Panc1 (cell line): ENCODE results near the gene SEC16A. TPM values are rescaled to one million over a fixed set of nuclear protein-coding genes. Genes with fewer than 3 reads are reported as not detected.

Experiments used
- ATAC-seq: fragments of 200-7000 bp; cut with Tn5 transposase; 2 replicates; pipeline ENCODE4 v1.9.1; 2020; ENCODE audit warnings: mild to moderate bottlenecking, moderate library complexity
- BruUV-seq: library from RNA; stranded (reverse); fragments of 400-500 nt; replicated peaks from 2 replicates; lab custom pipeline; 2021; lab: Mats Ljungman, UMichigan
- CTCF ChIA-PET: fragments of 300-600 bp; sonication (Branson Sonifier 250); formaldehyde crosslinking; loops from one replicate; lab custom pipeline; 2022; ENCODE audit warnings: antibody characterized with exemption; lab: Charles Lee
- POLR2A ChIA-PET: fragments of 300-600 bp; sonication (Branson Sonifier 250); formaldehyde crosslinking; loops from one replicate; lab custom pipeline; 2022; ENCODE audit warnings: antibody characterized with exemption; lab: Charles Lee
- DNase-seq: peaks from one replicate; pipeline ENCODE4 v3.0.0-alpha.2; 2010; ENCODE audit warnings: low read depth, low spot score
- H3K27ac ChIP-seq: 2 replicates; pipeline ENCODE4 v1.5.1; 2011; ENCODE audit warnings: mild to moderate bottlenecking, low read length, inconsistent platforms
- H3K27me3 ChIP-seq: fragments of 200-500 bp; sonication (Bioruptor generic); 2 replicates; pipeline ENCODE4 v1.6.0; 2014; ENCODE audit warnings: low read length, inconsistent platforms; ENCODE audit not compliant: control insufficient read depth, insufficient read depth
- H3K36me3 ChIP-seq: fragments of 200-500 bp; sonication (Bioruptor generic); 2 replicates; pipeline ENCODE4 v1.5.1; 2014; ENCODE audit warnings: inconsistent platforms, mild to moderate bottlenecking, low read length, moderate library complexity; ENCODE audit not compliant: control insufficient read depth, insufficient read depth
- H3K4me1 ChIP-seq: 2 replicates; pipeline ENCODE4 v1.5.1; 2011; ENCODE audit warnings: inconsistent platforms, mild to moderate bottlenecking, low read length, moderate library complexity; ENCODE audit not compliant: control insufficient read depth, insufficient read depth
- H3K4me3 ChIP-seq, 2 experiments: 2 replicates each; pipeline ENCODE4 v1.5.1; 2011 to 2012; ENCODE audit warnings: low read depth in 2 of 2, low read length in 2 of 2, mild to moderate bottlenecking in 2 of 2, inconsistent platforms in 1 of 2, moderate library complexity in 1 of 2
- H3K9me3 ChIP-seq: fragments of 200-500 bp; sonication (Bioruptor generic); 2 replicates; pipeline ENCODE4 v1.5.1; 2014; ENCODE audit warnings: low read depth, mild to moderate bottlenecking, inconsistent platforms, low read length, moderate library complexity; ENCODE audit not compliant: control insufficient read depth, insufficient read depth
- POLR2AphosphoS5 ChIP-seq: IDR thresholded peaks from 2 replicates; pipeline ENCODE4 v1.6.1; 2012; ENCODE audit warnings: mild to moderate bottlenecking, low read depth, low read length, moderate library complexity
- REST ChIP-seq, 2 experiments: IDR thresholded peaks; 2 replicates each; pipeline ENCODE4 v1.6.1; 2011 to 2012; ENCODE audit warnings: low read depth in 2 of 2, control low read depth in 1 of 2, low read length in 1 of 2, mild to moderate bottlenecking in 1 of 2, moderate library complexity in 1 of 2; ENCODE audit not compliant: insufficient read depth in 1 of 2
- SIN3A ChIP-seq: IDR thresholded peaks from 2 replicates; pipeline ENCODE4 v1.6.1; 2012; ENCODE audit warnings: low read depth, mild to moderate bottlenecking, low read length, moderate library complexity, borderline replicate concordance; ENCODE audit not compliant: insufficient read depth
- TCF7L2 ChIP-seq: IDR thresholded peaks from 2 replicates; pipeline ENCODE4 v1.6.1; 2011; ENCODE audit warnings: mild to moderate bottlenecking, low read depth, low read length, inconsistent platforms
- in situ Hi-C: cut with HindIII; loops from 2 replicates; pipeline ENCODE4 v1.10.0; 2016; ENCODE audit warnings: low sequenced_read_pairs, low pct_unique_long_range_greater_than_20kb
- intact Hi-C: fragments of 100-400 bp; cut with micrococcal nuclease; formaldehyde crosslinking; loops from one replicate; pipeline ENCODE4 v1.10.0; 2022; ENCODE audit not compliant: unreplicated experiment
- total RNA-seq: library from RNA; stranded (reverse); gene quantifications from one replicate; pipeline ENCODE4 v1.2.1, GENCODE V29; 2021; ENCODE audit not compliant: unreplicated experiment
- TF ChIP-seq, protein P1 (sequence below): fragments of 450-650 bp; IDR thresholded peaks from 2 replicates; pipeline ENCODE4 v1.5.1; 2017; ENCODE audit warnings: mild to moderate bottlenecking

SEC16A gene
- total RNA-seq, 1 experiment from 2014 or later: 76.5 TPM

- no peak overlapping the region for H3K4me3 ChIP-seq
- ATAC-seq (no peak), DNase-seq (no peak)
- intact Hi-C loops: no loop called here
- no peaks in the 10 kb centered on the region for H3K36me3 ChIP-seq
- no TSS peak for BruUV-seq
- ChIA-PET CTCF (no interaction called here), POLR2A (no interaction called here)
- TF ChIP-seq, protein P1, sequence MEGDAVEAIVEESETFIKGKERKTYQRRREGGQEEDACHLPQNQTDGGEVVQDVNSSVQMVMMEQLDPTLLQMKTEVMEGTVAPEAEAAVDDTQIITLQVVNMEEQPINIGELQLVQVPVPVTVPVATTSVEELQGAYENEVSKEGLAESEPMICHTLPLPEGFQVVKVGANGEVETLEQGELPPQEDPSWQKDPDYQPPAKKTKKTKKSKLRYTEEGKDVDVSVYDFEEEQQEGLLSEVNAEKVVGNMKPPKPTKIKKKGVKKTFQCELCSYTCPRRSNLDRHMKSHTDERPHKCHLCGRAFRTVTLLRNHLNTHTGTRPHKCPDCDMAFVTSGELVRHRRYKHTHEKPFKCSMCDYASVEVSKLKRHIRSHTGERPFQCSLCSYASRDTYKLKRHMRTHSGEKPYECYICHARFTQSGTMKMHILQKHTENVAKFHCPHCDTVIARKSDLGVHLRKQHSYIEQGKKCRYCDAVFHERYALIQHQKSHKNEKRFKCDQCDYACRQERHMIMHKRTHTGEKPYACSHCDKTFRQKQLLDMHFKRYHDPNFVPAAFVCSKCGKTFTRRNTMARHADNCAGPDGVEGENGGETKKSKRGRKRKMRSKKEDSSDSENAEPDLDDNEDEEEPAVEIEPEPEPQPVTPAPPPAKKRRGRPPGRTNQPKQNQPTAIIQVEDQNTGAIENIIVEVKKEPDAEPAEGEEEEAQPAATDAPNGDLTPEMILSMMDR: no peak
- no peak for TF ChIP-seq TCF7L2
- TF ChIP-seq SIN3A: no peak
- TF ChIP-seq REST (IDR thresholded peaks at IDR 0.05; ENCODE audit: insufficient read depth in 1 of 2, low read depth in 2 of 2, low read length in 1 of 2): no peak
- TF ChIP-seq POLR2AphosphoS5: no peak
- no peak overlapping the region for H3K27ac ChIP-seq
- H3K4me1 ChIP-seq: no peaks in the 10 kb centered on the region
- in situ Hi-C loops: no loop called here
- H3K9me3 ChIP-seq: no peaks in the 10 kb centered on the region
- no peaks in the 10 kb centered on the region for H3K27me3 ChIP-seq
Observed at GRCh38 chr9:136432591-136432990, 50.2 kb downstream of the SEC16A start.

DNA sequence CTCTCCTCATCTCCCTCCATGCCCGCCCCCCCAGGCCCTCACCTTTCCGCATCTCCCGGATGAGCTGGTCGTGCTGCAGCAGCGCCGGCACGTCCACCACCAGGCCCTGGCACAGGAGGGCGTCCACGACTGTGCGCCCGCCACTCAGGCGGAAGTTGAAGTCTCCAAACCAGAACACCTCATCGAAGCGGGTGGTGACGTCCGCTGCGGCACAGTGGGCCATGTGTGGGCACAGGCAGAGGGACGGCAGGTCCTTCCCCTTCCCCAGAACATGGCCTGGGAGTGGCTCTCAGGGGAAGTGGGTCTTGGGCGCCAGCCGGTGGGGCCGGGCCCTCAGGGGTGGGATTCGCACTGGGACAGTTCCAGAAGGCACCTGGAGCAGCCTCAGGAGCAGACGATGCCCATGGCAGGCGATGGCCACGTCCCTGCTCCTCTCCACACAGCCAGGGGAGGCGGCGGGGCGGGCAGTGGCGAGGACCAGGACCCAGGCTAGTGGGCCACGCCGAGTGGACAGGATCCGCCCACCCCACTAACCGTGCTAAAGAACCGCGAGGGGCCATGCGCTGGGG is 51.0 kb downstream of the SEC16A start:
- DNase-seq (no peak), ATAC-seq (no peak)
- H3K4me1 ChIP-seq: no peaks in the 10 kb centered on the region
- in situ Hi-C loops (no loop called here), intact Hi-C loops (no loop called here)
- H3K27me3 ChIP-seq: no peaks in the 10 kb centered on the region
- no TSS peak for BruUV-seq
- TF ChIP-seq, protein P1: no peak
- TF ChIP-seq REST (IDR thresholded peaks at IDR 0.05; ENCODE audit: insufficient read depth in 1 of 2, low read depth in 2 of 2, low read length in 1 of 2) (no peak), TCF7L2 (no peak), POLR2AphosphoS5 (no peak), SIN3A (no peak)
- no peaks in the 10 kb centered on the region for H3K36me3 ChIP-seq
- H3K27ac ChIP-seq: no peak overlapping the region
- H3K9me3 ChIP-seq: no peaks in the 10 kb centered on the region
- no peak overlapping the region for H3K4me3 ChIP-seq
- CTCF ChIA-PET: no interaction called here
- POLR2A ChIA-PET: no interaction called here
